Measurements from ENCODE around the gene PSMC2.

DNA sequence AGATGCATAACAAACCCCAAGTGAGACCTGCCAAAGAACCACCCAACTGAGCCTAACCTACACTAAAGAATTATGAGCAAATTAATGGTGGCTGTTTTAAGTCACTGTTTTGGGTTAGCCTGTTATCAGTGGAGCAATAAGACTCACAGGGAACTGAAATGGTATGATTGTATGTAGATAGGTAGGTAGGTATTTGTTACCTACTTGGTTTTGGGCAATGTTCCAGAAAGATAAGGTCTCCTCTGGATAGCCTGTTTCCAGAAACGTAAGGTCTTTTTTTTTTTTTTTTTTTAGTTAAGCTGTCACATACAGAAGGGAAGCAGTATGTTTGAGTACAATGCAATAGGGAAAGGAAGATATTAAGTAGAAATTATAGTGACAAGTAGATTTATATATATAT is 47.6 kb downstream of the PSMC2 start:
- no peak for TF ChIP-seq POLR2A (IDR thresholded peaks at IDR 0.05)
- no peak for TF ChIP-seq CTCF (IDR thresholded peaks at IDR 0.05)

All from testis (tissue), 2 donors.